Right lobe of liver (tissue), 4 donors: Measurements from ENCODE around the gene ACOX2.

Experiments
- CTCF ChIP-seq, 4 donors: fragments of 200-600 bp in 3 of 4; fragments of 450-650 bp in 1 of 4; IDR thresholded peaks; one replicate each; pipeline versions ENCODE4 v1.5.1 to v1.8.0; 2016 to 2022; ENCODE audit warnings: antibody characterized with exemption in 4 of 4, mild to moderate bottlenecking in 2 of 4
- POLR2A ChIP-seq: fragments of 450-650 bp; IDR thresholded peaks from one replicate; pipeline ENCODE4 v1.6.1; 2017; ENCODE audit warnings: antibody characterized with exemption, mild to moderate bottlenecking
- donor health status: DM: no; HTN: no; CAD: no.
- donor health status: DM: no; HTN: no; CAD: no.
- donor health status: DM: no; HTN: yes; CAD: no.

DNA sequence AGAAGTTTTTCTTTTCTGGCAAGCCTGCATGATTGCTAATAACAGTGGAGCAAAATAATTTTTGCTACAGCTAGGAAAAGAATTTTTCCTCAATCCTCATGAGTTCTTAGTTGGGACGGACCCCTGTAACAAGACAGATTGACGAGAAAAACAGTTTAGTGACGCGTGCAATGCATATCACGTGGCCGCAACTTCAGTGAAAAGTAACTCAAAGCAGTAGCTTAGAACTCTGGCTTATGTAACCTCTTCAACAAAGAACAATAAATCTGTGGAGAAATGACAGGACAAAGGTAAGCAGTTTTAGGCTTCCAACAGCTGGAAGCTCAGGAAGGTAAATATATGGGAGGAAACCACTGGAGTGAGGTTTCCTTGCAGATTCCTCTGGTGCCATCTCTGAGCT is 20.5 kb upstream of the ACOX2 start:
- TF ChIP-seq CTCF (IDR thresholded peaks at IDR 0.05) (no peak), POLR2A (no peak)
